HEK293 (cell line): ENCODE data around the gene HNF1B.

Source experiments
- CTCF ChIA-PET: fragments of 350-600 bp; formaldehyde crosslinking; extraction: SDS; loops from one replicate; lab custom pipeline; 2021; ENCODE audit warnings: antibody characterized with exemption; lab: Yijun Ruan, JAX
- POLR2A ChIA-PET: fragments of 300-600 bp; formaldehyde crosslinking; extraction: SDS; loops from one replicate; lab custom pipeline; 2020; ENCODE audit warnings: antibody characterized with exemption, inconsistent platforms; lab: Yijun Ruan, JAX
- H3K27ac ChIP-seq: fragments of 200-500 bp; sonication (Bioruptor generic); 2 replicates; pipeline ENCODE4 v1.5.1; 2014; ENCODE audit warnings: low read depth, low read length, control low read depth, inconsistent platforms; ENCODE audit errors: extremely low read depth
- H3K36me3 ChIP-seq, 2 experiments: fragments of 200-500 bp in 1 of 2; sonication (Bioruptor generic) in 1 of 2; 1 replicate in 1 of 2; 2 replicates in 1 of 2; pipeline ENCODE4 v1.5.1; 2014 to 2017; ENCODE audit warnings: inconsistent platforms in 2 of 2, low read length in 2 of 2; ENCODE audit not compliant: control insufficient read depth in 2 of 2, insufficient read depth in 1 of 2
- H3K4me1 ChIP-seq: fragments of 200-500 bp; sonication (Bioruptor generic); 2 replicates; pipeline ENCODE4 v1.5.1; 2014; ENCODE audit warnings: mild to moderate bottlenecking, low read length, inconsistent platforms; ENCODE audit not compliant: control insufficient read depth, insufficient read depth
- H3K4me3 ChIP-seq: 2 replicates; pipeline ENCODE4 v1.5.1; 2011; ENCODE audit warnings: low read depth, mild to moderate bottlenecking, control low read depth, low read length, moderate library complexity
- H3K9me3 ChIP-seq: fragments of 200-500 bp; sonication (Bioruptor generic); 2 replicates; pipeline ENCODE4 v1.5.1; 2014; ENCODE audit warnings: low read depth, low read length, inconsistent platforms; ENCODE audit not compliant: control insufficient read depth, insufficient read depth
- GFI1B ChIP-seq: fragments of 450-650 bp; formaldehyde crosslinking; IDR thresholded peaks from 2 replicates; pipeline ENCODE4 v1.5.1; 2016; ENCODE audit warnings: missing biosample characterization, missing genetic modification characterization
- GLIS1 ChIP-seq: fragments of 450-650 bp; formaldehyde crosslinking; IDR thresholded peaks from 2 replicates; pipeline ENCODE4 v1.5.1; 2016; ENCODE audit warnings: missing biosample characterization, missing genetic modification characterization
- KLF7 ChIP-seq: fragments of 450-650 bp; formaldehyde crosslinking; IDR thresholded peaks from 2 replicates; pipeline ENCODE4 v1.5.1; 2016; ENCODE audit warnings: missing biosample characterization, missing genetic modification characterization, borderline replicate concordance
- REPIN1 ChIP-seq: fragments of 450-650 bp; formaldehyde crosslinking; IDR thresholded peaks from 2 replicates; pipeline ENCODE4 v1.5.1; 2017; ENCODE audit warnings: missing biosample characterization, missing genetic modification characterization, low read depth
- SP7 ChIP-seq: fragments of 450-650 bp; formaldehyde crosslinking; IDR thresholded peaks from 2 replicates; pipeline ENCODE4 v1.5.1; 2016; ENCODE audit warnings: missing biosample characterization, missing genetic modification characterization
- TCF7L2 ChIP-seq: IDR thresholded peaks from 2 replicates; pipeline ENCODE4 v1.6.1; 2011; ENCODE audit warnings: low read depth, mild to moderate bottlenecking, inconsistent platforms, low read length, moderate library complexity, borderline replicate concordance
- TRIM28 ChIP-seq: IDR thresholded peaks from 2 replicates; pipeline ENCODE4 v1.6.1; 2011; ENCODE audit warnings: low read length, control low read depth, borderline replicate concordance
- YY2 ChIP-seq: fragments of 450-650 bp; formaldehyde crosslinking; IDR thresholded peaks from 2 replicates; pipeline ENCODE4 v1.5.1; 2016; ENCODE audit warnings: missing biosample characterization, missing genetic modification characterization
- ZBTB20 ChIP-seq: fragments of 450-650 bp; formaldehyde crosslinking; IDR thresholded peaks from 2 replicates; pipeline ENCODE4 v1.5.1; 2016; ENCODE audit warnings: missing biosample characterization, missing genetic modification characterization
- ZFHX2 ChIP-seq: fragments of 450-650 bp; formaldehyde crosslinking; conservative IDR thresholded peaks from 2 replicates; pipeline ENCODE4 v1.5.1; 2016; ENCODE audit warnings: missing biosample characterization, missing genetic modification characterization
- ZFP3 ChIP-seq: fragments of 450-650 bp; formaldehyde crosslinking; IDR thresholded peaks from 2 replicates; pipeline ENCODE4 v1.5.1; 2016; ENCODE audit warnings: low read depth, missing biosample characterization, missing genetic modification characterization
- ZNF211 ChIP-seq: fragments of 450-650 bp; formaldehyde crosslinking; IDR thresholded peaks from 2 replicates; pipeline ENCODE4 v1.5.1; 2016; ENCODE audit warnings: low read depth, missing biosample characterization, missing genetic modification characterization
- ZNF266 ChIP-seq: fragments of 450-650 bp; formaldehyde crosslinking; IDR thresholded peaks from 2 replicates; pipeline ENCODE4 v1.5.1; 2016; ENCODE audit warnings: missing biosample characterization, missing genetic modification characterization, low read depth
- ZNF292 ChIP-seq: fragments of 450-650 bp; formaldehyde crosslinking; IDR thresholded peaks from 2 replicates; pipeline ENCODE4 v1.5.1; 2016; ENCODE audit warnings: low read depth, missing biosample characterization, missing genetic modification characterization, borderline replicate concordance
- ZNF391 ChIP-seq: fragments of 450-650 bp; formaldehyde crosslinking; IDR thresholded peaks from 2 replicates; pipeline ENCODE4 v1.5.1; 2016; ENCODE audit warnings: low read depth, missing biosample characterization, missing genetic modification characterization, borderline replicate concordance
- ZNF416 ChIP-seq: fragments of 450-650 bp; formaldehyde crosslinking; IDR thresholded peaks from 2 replicates; pipeline ENCODE4 v1.5.1; 2016; ENCODE audit warnings: missing biosample characterization, missing genetic modification characterization
- ZNF514 ChIP-seq: fragments of 450-650 bp; formaldehyde crosslinking; IDR thresholded peaks from 2 replicates; pipeline ENCODE4 v1.5.1; 2016; ENCODE audit warnings: missing biosample characterization, missing genetic modification characterization
- ZNF664 ChIP-seq: fragments of 450-650 bp; formaldehyde crosslinking; IDR thresholded peaks from 2 replicates; pipeline ENCODE4 v1.5.1; 2016; ENCODE audit warnings: missing biosample characterization, missing genetic modification characterization
- ZNF701 ChIP-seq: fragments of 450-650 bp; formaldehyde crosslinking; IDR thresholded peaks from 2 replicates; pipeline ENCODE4 v1.5.1; 2016; ENCODE audit warnings: missing biosample characterization, missing genetic modification characterization
- ZNF837 ChIP-seq: fragments of 450-650 bp; formaldehyde crosslinking; IDR thresholded peaks from 2 replicates; pipeline ENCODE4 v1.5.1; 2016; ENCODE audit warnings: missing biosample characterization, missing genetic modification characterization
- ZXDB ChIP-seq: fragments of 450-650 bp; formaldehyde crosslinking; IDR thresholded peaks from 2 replicates; pipeline ENCODE4 v1.5.1; 2016; ENCODE audit warnings: missing biosample characterization, missing genetic modification characterization
- TF ChIP-seq, protein P1 (sequence below): fragments of 450-650 bp; formaldehyde crosslinking; IDR thresholded peaks from 2 replicates; pipeline ENCODE4 v1.5.1; 2016; ENCODE audit warnings: missing biosample characterization, missing genetic modification characterization
- TF ChIP-seq, protein P2 (sequence below): fragments of 450-650 bp; formaldehyde crosslinking; IDR thresholded peaks from 2 replicates; pipeline ENCODE4 v1.5.1; 2016; ENCODE audit warnings: missing biosample characterization, missing genetic modification characterization
- TF ChIP-seq, protein P3 (sequence below): fragments of 450-650 bp; formaldehyde crosslinking; IDR thresholded peaks from 2 replicates; pipeline ENCODE4 v1.5.1; 2016; ENCODE audit warnings: missing biosample characterization, missing genetic modification characterization
- TF ChIP-seq, protein P4 (sequence below): fragments of 450-650 bp; formaldehyde crosslinking; IDR thresholded peaks from 2 replicates; pipeline ENCODE4 v1.5.1; 2016; ENCODE audit warnings: missing biosample characterization, missing genetic modification characterization
- TF ChIP-seq, protein P5 (sequence below): fragments of 450-650 bp; formaldehyde crosslinking; IDR thresholded peaks from 2 replicates; pipeline ENCODE4 v1.5.1; 2016; ENCODE audit warnings: missing biosample characterization, missing genetic modification characterization

The HNF1B gene

DNA sequence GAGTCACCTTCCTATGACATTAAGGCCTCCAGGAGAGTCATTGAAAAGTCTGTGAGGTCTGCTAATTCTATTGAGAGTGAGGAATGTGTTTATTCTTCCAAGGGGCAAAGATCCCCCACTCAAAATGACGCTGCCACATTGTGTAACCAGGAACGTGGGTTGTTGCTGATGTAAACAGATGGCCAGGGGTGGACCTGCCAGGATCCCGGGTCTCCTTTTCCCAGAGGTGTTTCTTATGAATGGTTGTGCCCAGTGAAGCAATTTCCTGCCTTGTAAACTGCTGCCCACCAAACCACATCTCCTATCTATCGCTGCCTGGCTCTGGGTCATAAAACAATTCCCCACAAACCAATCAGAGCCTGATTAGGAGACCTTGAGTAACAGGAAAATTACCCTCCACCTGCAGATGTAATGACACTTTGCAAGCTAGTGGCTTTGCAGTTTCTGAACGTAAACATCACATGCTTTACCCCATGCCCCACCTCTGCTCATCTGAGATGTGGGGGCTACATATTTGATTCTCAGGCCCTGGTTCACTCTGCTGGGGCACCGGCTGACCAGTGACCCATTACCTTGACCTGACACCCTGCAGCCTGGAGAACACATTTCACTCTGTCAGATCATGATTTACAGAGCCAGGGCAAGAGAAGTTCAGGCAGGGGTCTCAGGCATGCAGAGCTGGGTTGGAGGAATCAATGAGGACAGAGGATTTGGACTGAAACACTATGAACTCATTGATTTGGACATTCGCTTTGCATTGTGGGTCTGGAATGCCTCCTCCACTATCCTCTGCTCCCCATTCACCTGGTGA lies 68.5 kb downstream of the HNF1B start (continued):
- TF ChIP-seq, protein P1, sequence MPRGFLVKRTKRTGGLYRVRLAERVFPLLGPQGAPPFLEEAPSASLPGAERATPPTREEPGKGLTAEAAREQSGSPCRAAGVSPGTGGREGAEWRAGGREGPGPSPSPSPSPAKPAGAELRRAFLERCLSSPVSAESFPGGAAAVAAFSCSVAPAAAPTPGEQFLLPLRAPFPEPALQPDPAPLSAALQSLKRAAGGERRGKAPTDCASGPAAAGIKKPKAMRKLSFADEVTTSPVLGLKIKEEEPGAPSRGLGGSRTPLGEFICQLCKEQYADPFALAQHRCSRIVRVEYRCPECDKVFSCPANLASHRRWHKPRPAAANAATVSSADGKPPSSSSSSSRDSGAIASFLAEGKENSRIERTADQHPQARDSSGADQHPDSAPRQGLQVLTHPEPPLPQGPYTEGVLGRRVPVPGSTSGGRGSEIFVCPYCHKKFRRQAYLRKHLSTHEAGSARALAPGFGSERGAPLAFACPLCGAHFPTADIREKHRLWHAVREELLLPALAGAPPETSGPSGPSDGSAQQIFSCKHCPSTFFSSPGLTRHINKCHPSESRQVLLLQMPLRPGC (tag by site-specific recombination) = no peak
- no peak for TF ChIP-seq ZNF837 (tag by site-specific recombination)
- TF ChIP-seq, protein P2, sequence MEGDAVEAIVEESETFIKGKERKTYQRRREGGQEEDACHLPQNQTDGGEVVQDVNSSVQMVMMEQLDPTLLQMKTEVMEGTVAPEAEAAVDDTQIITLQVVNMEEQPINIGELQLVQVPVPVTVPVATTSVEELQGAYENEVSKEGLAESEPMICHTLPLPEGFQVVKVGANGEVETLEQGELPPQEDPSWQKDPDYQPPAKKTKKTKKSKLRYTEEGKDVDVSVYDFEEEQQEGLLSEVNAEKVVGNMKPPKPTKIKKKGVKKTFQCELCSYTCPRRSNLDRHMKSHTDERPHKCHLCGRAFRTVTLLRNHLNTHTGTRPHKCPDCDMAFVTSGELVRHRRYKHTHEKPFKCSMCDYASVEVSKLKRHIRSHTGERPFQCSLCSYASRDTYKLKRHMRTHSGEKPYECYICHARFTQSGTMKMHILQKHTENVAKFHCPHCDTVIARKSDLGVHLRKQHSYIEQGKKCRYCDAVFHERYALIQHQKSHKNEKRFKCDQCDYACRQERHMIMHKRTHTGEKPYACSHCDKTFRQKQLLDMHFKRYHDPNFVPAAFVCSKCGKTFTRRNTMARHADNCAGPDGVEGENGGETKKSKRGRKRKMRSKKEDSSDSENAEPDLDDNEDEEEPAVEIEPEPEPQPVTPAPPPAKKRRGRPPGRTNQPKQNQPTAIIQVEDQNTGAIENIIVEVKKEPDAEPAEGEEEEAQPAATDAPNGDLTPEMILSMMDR = no peak
- peak; percentile 86 for TF ChIP-seq GLIS1 (tag by site-specific recombination)
- TF ChIP-seq ZNF664 (tag by site-specific recombination) = no peak
- TF ChIP-seq SP7 (tag by site-specific recombination) = no peak
- TF ChIP-seq ZBTB20 = peak; percentile 31; the same call in 1 of the 2 replicates
- TF ChIP-seq ZFHX2 (tag by site-specific recombination) = peak; percentile 77
- no peak for TF ChIP-seq TCF7L2
- TF ChIP-seq TRIM28 = 0 out of 2 replicates have a peak, but pooled peaks have one; percentile 37
- TF ChIP-seq ZNF266 = no peak
- TF ChIP-seq ZNF391 = no peak
- no peak for TF ChIP-seq ZNF211 (tag by site-specific recombination)
- TF ChIP-seq ZNF416 (tag by site-specific recombination) = no peak
- no peak for TF ChIP-seq ZXDB (tag by site-specific recombination)

DNA sequence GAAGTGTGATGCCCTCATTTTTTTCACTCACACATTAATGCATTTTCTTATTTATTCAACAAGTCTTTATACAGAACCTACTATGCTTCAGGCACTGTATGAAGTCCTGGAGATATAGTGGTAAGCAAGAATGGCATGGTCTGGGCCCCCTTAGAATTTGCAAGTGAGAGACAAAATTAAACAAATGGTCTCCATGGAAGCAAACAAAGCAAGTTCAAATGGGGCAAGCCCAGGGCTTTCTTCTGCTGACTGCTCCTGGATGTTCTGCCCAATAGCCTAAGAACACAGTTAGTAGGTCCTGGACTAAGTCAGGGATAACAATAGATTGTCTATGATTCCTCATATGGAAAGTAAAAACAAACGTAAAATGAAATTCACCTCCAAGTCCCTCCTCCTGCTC lies 70.3 kb downstream of the HNF1B start:
- H3K4me1 ChIP-seq = peaks cover 2% of the 10 kb centered on the region
- no peak overlapping the region for H3K4me3 ChIP-seq
- H3K27ac ChIP-seq = no peak overlapping the region
- ChIA-PET CTCF (no interaction called here), POLR2A (no interaction called here)
- no peak for TF ChIP-seq ZFP3 (tag by site-specific recombination)
- TF ChIP-seq REPIN1 (tag by site-specific recombination) = no peak
- TF ChIP-seq, protein P3, sequence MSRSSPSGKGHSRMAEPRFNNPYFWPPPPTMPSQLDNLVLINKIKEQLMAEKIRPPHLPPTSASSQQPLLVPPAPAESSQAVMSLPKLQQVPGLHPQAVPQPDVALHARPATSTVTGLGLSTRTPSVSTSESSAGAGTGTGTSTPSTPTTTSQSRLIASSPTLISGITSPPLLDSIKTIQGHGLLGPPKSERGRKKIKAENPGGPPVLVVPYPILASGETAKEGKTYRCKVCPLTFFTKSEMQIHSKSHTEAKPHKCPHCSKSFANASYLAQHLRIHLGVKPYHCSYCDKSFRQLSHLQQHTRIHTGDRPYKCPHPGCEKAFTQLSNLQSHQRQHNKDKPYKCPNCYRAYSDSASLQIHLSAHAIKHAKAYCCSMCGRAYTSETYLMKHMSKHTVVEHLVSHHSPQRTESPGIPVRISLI = no peak
- no peak for TF ChIP-seq ZNF701 (tag by site-specific recombination)
- no peak for TF ChIP-seq ZNF514 (tag by site-specific recombination)
- no peak for TF ChIP-seq YY2 (tag by site-specific recombination)
- TF ChIP-seq, protein P4, sequence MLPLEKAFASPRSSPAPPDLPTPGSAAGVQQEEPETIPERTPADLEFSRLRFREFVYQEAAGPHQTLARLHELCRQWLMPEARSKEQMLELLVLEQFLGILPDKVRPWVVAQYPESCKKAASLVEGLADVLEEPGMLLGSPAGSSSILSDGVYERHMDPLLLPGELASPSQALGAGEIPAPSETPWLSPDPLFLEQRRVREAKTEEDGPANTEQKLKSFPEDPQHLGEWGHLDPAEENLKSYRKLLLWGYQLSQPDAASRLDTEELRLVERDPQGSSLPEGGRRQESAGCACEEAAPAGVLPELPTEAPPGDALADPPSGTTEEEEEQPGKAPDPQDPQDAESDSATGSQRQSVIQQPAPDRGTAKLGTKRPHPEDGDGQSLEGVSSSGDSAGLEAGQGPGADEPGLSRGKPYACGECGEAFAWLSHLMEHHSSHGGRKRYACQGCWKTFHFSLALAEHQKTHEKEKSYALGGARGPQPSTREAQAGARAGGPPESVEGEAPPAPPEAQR = no peak
- TF ChIP-seq GFI1B = no peak
- no peak for TF ChIP-seq ZNF292 (tag by site-specific recombination)
- TF ChIP-seq KLF7 (tag by site-specific recombination) = no peak
- TF ChIP-seq, protein P5, sequence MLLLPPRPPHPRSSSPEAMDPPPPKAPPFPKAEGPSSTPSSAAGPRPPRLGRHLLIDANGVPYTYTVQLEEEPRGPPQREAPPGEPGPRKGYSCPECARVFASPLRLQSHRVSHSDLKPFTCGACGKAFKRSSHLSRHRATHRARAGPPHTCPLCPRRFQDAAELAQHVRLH = no peak
- no peaks in the 10 kb centered on the region for H3K9me3 ChIP-seq
- H3K36me3 ChIP-seq = no peaks in the 10 kb centered on the region
